ENCODE data around the gene HID1.
"Not testable (repeated sequence)": the region's sequence is repeated elsewhere in the genome, so short reads cannot be mapped to it uniquely, and the experiment has no call there.

Gene HID1

GRCh38 chr17:74998783-74999182 lies 26.2 kb upstream of the HID1 start:
- no peak for DNase-seq (ENCODE audit: low spot score)

GRCh38 chr17:74995847-74996246 lies 23.3 kb upstream of the HID1 start:
- DNase-seq (ENCODE audit: low spot score) = no peak

- DNase-seq (ENCODE audit: low spot score) = no peak
These were observed 21.9 kb upstream of the HID1 start for GRCh38 chr17:74994440-74994839.

GRCh38 chr17:74992223-74992622 lies 19.7 kb upstream of the HID1 start:
- DNase-seq (ENCODE audit: low spot score) = no peak

GRCh38 chr17:74990581-74991105 lies 18.1 kb upstream of the HID1 start:
- no peak for DNase-seq (ENCODE audit: low spot score)

- peak; percentile 52 for DNase-seq (ENCODE audit: low spot score)
These were observed 15.6 kb upstream of the HID1 start for GRCh38 chr17:74987909-74988711.

GRCh38 chr17:74987418-74987908 lies 14.9 kb upstream of the HID1 start, which contains the start of gene CDR2L:
Gene CDR2L, plus strand, starts transcription at chr17:74987632. Its CDS starts 412 bp downstream, at chr17:74988044.
- peak; percentile 87 for DNase-seq (ENCODE audit: low spot score)

GRCh38 chr17:74986206-74986576 lies 13.6 kb upstream of the HID1 start:
- no peak for DNase-seq (ENCODE audit: low spot score)

- DNase-seq (ENCODE audit: low spot score) = not testable (repeated sequence)
These were observed 10.2 kb upstream of the HID1 start for GRCh38 chr17:74982663-74983313.

GRCh38 chr17:74981979-74982662 lies 9.6 kb upstream of the HID1 start:
- peak; percentile 88 for DNase-seq (ENCODE audit: low spot score)

GRCh38 chr17:74981318-74981978 lies 8.9 kb upstream of the HID1 start:
- DNase-seq (ENCODE audit: low spot score) = no peak

GRCh38 chr17:74979408-74980146 lies 7.0 kb upstream of the HID1 start:
- DNase-seq (ENCODE audit: low spot score) = no peak

GRCh38 chr17:74978240-74978639 lies 5.7 kb upstream of the HID1 start:
- DNase-seq (ENCODE audit: low spot score) = no peak

GRCh38 chr17:74977802-74978201 lies 5.2 kb upstream of the HID1 start:
- DNase-seq (ENCODE audit: low spot score) = no peak

- no peak for DNase-seq (ENCODE audit: low spot score)
These were observed 3.4 kb upstream of the HID1 start for GRCh38 chr17:74975943-74976342.

GRCh38 chr17:74972973-74973328 lies 392 bp upstream of the HID1 start:
- no peak for DNase-seq (ENCODE audit: low spot score)

GRCh38 chr17:74971842-74972106 lies 785 bp downstream of the HID1 start:
- no peak for DNase-seq (ENCODE audit: low spot score)

GRCh38 chr17:74971069-74971841 lies 1.3 kb downstream of the HID1 start:
- no peak for DNase-seq (ENCODE audit: low spot score)

- no peak for DNase-seq (ENCODE audit: low spot score)
These were observed 2.2 kb downstream of the HID1 start for GRCh38 chr17:74970395-74970794.

- DNase-seq (ENCODE audit: low spot score) = not testable (repeated sequence)
These were observed 3.1 kb downstream of the HID1 start for GRCh38 chr17:74969501-74969900.

GRCh38 chr17:74968361-74968780 lies 4.2 kb downstream of the HID1 start:
- DNase-seq (ENCODE audit: low spot score) = no peak

All from HuH-7.5 (cell line).